ENCODE measurements around the gene SHROOM4.

SHROOM4 gene

DNA sequence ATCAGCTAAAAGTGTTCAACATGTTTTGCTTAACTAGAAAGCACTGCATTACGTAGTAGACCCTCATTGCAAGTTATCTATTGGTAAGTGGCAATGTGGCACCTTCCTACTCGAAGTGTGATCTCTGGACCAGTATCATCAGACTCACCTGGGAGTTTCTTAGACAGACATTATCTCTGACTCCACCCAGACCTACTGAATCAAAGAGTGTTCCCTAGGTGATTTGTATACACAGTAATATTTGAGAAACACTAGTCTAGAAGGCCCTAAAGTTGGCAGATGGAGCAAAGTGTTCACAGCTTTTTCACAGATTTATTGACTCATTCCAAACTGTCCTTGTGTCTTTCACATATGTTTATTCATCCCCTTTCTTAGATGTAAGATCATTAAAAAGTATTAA lies 35.7 kb downstream of the SHROOM4 start:
- Histone ChIP-seq H3K36me3 (replicated peaks; ENCODE audit: insufficient read depth, low read length) (no peaks in the 10 kb centered on the region), H3K9me2 (replicated peaks; ENCODE audit: insufficient read depth, low read length) (no peaks in the 10 kb centered on the region), H3K4me3 (ENCODE audit: low read length) (no peak overlapping the region), H2AFZ (ENCODE audit: low read length) (no peak overlapping the region), H3K9ac (ENCODE audit: low read length) (no peak overlapping the region), H3K27me3 (replicated peaks; ENCODE audit: insufficient read depth, low read length) (no peaks in the 10 kb centered on the region), H3K27ac (ENCODE audit: low read length) (no peak overlapping the region), H3K4me1 (ENCODE audit: low read length) (no peaks in the 10 kb centered on the region), H4K20me1 (ENCODE audit: insufficient read depth, low read length) (no peaks in the 10 kb centered on the region), H3K4me2 (ENCODE audit: low read depth, low read length) (no peak overlapping the region), H3F3A (ENCODE audit: insufficient read depth, low read length) (no peaks in the 10 kb centered on the region), H3K79me2 (ENCODE audit: low read length) (no peaks in the 10 kb centered on the region), H3K9me3 (replicated peaks; ENCODE audit: insufficient read depth, low read length) (no peaks in the 10 kb centered on the region)
- no peak for TF ChIP-seq CTCF (IDR thresholded peaks at IDR 0.05; ENCODE audit: low read length)
- no peak for TF ChIP-seq EZH2phosphoT487 (IDR thresholded peaks at IDR 0.05; ENCODE audit: low read length)
- TF ChIP-seq EZH2 (optimal IDR thresholded peaks at IDR 0.05; ENCODE audit: low read depth, low read length): no peak
- no peak for DNase-seq

- H3K79me2 ChIP-seq (ENCODE audit: low read length): no peaks in the 10 kb centered on the region
- no peak overlapping the region for H3K27ac ChIP-seq (ENCODE audit: low read length)
- no peaks in the 10 kb centered on the region for H3K4me1 ChIP-seq (ENCODE audit: low read length)
- H3K9me2 ChIP-seq (replicated peaks; ENCODE audit: insufficient read depth, low read length): no peaks in the 10 kb centered on the region
- no peaks in the 10 kb centered on the region for H3F3A ChIP-seq (ENCODE audit: insufficient read depth, low read length)
- no peak overlapping the region for H3K4me3 ChIP-seq (ENCODE audit: low read length)
- DNase-seq: no peak
- H3K27me3 ChIP-seq (replicated peaks; ENCODE audit: insufficient read depth, low read length): no peaks in the 10 kb centered on the region
- no peaks in the 10 kb centered on the region for H4K20me1 ChIP-seq (ENCODE audit: insufficient read depth, low read length)
- no peak overlapping the region for H2AFZ ChIP-seq (ENCODE audit: low read length)
- no peaks in the 10 kb centered on the region for H3K36me3 ChIP-seq (replicated peaks; ENCODE audit: insufficient read depth, low read length)
- no peak overlapping the region for H3K9ac ChIP-seq (ENCODE audit: low read length)
- no peaks in the 10 kb centered on the region for H3K9me3 ChIP-seq (replicated peaks; ENCODE audit: insufficient read depth, low read length)
- no peak overlapping the region for H3K4me2 ChIP-seq (ENCODE audit: low read depth, low read length)
- TF ChIP-seq EZH2 (optimal IDR thresholded peaks at IDR 0.05; ENCODE audit: low read depth, low read length) (no peak), CTCF (IDR thresholded peaks at IDR 0.05; ENCODE audit: low read length) (no peak), EZH2phosphoT487 (IDR thresholded peaks at IDR 0.05; ENCODE audit: low read length) (no peak)
Measured at GRCh38 chrX:50776248-50776647, 37.7 kb downstream of the SHROOM4 start.

GRCh38 chrX:50771382-50771781 lies 42.6 kb downstream of the SHROOM4 start:
- no peaks in the 10 kb centered on the region for H3K9me2 ChIP-seq (replicated peaks; ENCODE audit: insufficient read depth, low read length)
- H3K9ac ChIP-seq (ENCODE audit: low read length): no peak overlapping the region
- DNase-seq: no peak
- H3K27me3 ChIP-seq (replicated peaks; ENCODE audit: insufficient read depth, low read length): no peaks in the 10 kb centered on the region
- no peaks in the 10 kb centered on the region for H3F3A ChIP-seq (ENCODE audit: insufficient read depth, low read length)
- H3K36me3 ChIP-seq (replicated peaks; ENCODE audit: insufficient read depth, low read length): no peaks in the 10 kb centered on the region
- no peaks in the 10 kb centered on the region for H3K4me1 ChIP-seq (ENCODE audit: low read length)
- H3K79me2 ChIP-seq (ENCODE audit: low read length): no peaks in the 10 kb centered on the region
- no peak overlapping the region for H3K27ac ChIP-seq (ENCODE audit: low read length)
- no peak for TF ChIP-seq EZH2phosphoT487 (IDR thresholded peaks at IDR 0.05; ENCODE audit: low read length)
- no peak for TF ChIP-seq EZH2 (optimal IDR thresholded peaks at IDR 0.05; ENCODE audit: low read depth, low read length)
- no peak for TF ChIP-seq CTCF (IDR thresholded peaks at IDR 0.05; ENCODE audit: low read length)
- no peak overlapping the region for H3K4me3 ChIP-seq (ENCODE audit: low read length)
- no peak overlapping the region for H2AFZ ChIP-seq (ENCODE audit: low read length)
- H3K4me2 ChIP-seq (ENCODE audit: low read depth, low read length): no peak overlapping the region
- no peaks in the 10 kb centered on the region for H4K20me1 ChIP-seq (ENCODE audit: insufficient read depth, low read length)
- no peaks in the 10 kb centered on the region for H3K9me3 ChIP-seq (replicated peaks; ENCODE audit: insufficient read depth, low read length)

Data from MM.1S (cell line).